ENCODE data around the gene SKIC2.

Gene SKIC2

GRCh38 chr6:31940256-31940664 is 18.7 kb upstream of the SKIC2 start:
- H3K36me3 ChIP-seq (replicated peaks; ENCODE audit: low read depth, low read length): no peaks in the 10 kb centered on the region
- no peak overlapping the region for H3K4me3 ChIP-seq (ENCODE audit: low read length)
- H4K20me1 ChIP-seq (ENCODE audit: insufficient read depth, low read length): no peaks in the 10 kb centered on the region
- no peak overlapping the region for H3K27ac ChIP-seq (ENCODE audit: low read length)
- no peak overlapping the region for H3K4me2 ChIP-seq (ENCODE audit: low read length)
- no peaks in the 10 kb centered on the region for H3K27me3 ChIP-seq (ENCODE audit: low read depth, low read length)
- no peaks in the 10 kb centered on the region for H3K9me3 ChIP-seq (ENCODE audit: insufficient read depth, low read length)
- no peak for TF ChIP-seq CTCF (IDR thresholded peaks at IDR 0.05; ENCODE audit: low read depth, low read length)
- TF ChIP-seq EZH2phosphoT487 (IDR thresholded peaks at IDR 0.05; ENCODE audit: low read depth): no peak
- H2AFZ ChIP-seq (ENCODE audit: low read depth, low read length): no peak overlapping the region
- H3K4me1 ChIP-seq (ENCODE audit: low read length): peaks cover under 1% of the 10 kb centered on the region; the same call in 1 of the 2 replicates
- no peaks in the 10 kb centered on the region for H3K79me2 ChIP-seq (ENCODE audit: low read length)
- H3K9ac ChIP-seq (ENCODE audit: low read length): no peak overlapping the region

GRCh38 chr6:31943742-31944141 is 15.2 kb upstream of the SKIC2 start:
- H3K9ac ChIP-seq (ENCODE audit: low read length): no peak overlapping the region
- H4K20me1 ChIP-seq (ENCODE audit: insufficient read depth, low read length): no peaks in the 10 kb centered on the region
- H3K4me2 ChIP-seq (ENCODE audit: low read length): no peak overlapping the region
- H2AFZ ChIP-seq (ENCODE audit: low read depth, low read length): no peak overlapping the region
- no peaks in the 10 kb centered on the region for H3K27me3 ChIP-seq (ENCODE audit: low read depth, low read length)
- no peaks in the 10 kb centered on the region for H3K36me3 ChIP-seq (replicated peaks; ENCODE audit: low read depth, low read length)
- no peaks in the 10 kb centered on the region for H3K79me2 ChIP-seq (ENCODE audit: low read length)
- H3K9me3 ChIP-seq (ENCODE audit: insufficient read depth, low read length): no peaks in the 10 kb centered on the region
- no peak overlapping the region for H3K27ac ChIP-seq (ENCODE audit: low read length)
- TF ChIP-seq CTCF (IDR thresholded peaks at IDR 0.05; ENCODE audit: low read depth, low read length): no peak
- no peak for TF ChIP-seq EZH2phosphoT487 (IDR thresholded peaks at IDR 0.05; ENCODE audit: low read depth)
- peaks cover 5% of the 10 kb centered on the region for H3K4me1 ChIP-seq (ENCODE audit: low read length)
- H3K4me3 ChIP-seq (ENCODE audit: low read length): no peak overlapping the region

GRCh38 chr6:31945154-31945506 is 13.8 kb upstream of the SKIC2 start:
- Histone ChIP-seq H3K27me3 (ENCODE audit: low read depth, low read length) (no peaks in the 10 kb centered on the region), H3K4me1 (ENCODE audit: low read length) (peaks cover 5% of the 10 kb centered on the region), H3K4me3 (ENCODE audit: low read length) (no peak overlapping the region), H3K9ac (ENCODE audit: low read length) (no peak overlapping the region), H3K36me3 (replicated peaks; ENCODE audit: low read depth, low read length) (no peaks in the 10 kb centered on the region), H3K27ac (ENCODE audit: low read length) (no peak overlapping the region), H3K4me2 (ENCODE audit: low read length) (no peak overlapping the region; the same call in 1 of the 2 replicates), H3K9me3 (ENCODE audit: insufficient read depth, low read length) (no peaks in the 10 kb centered on the region), H2AFZ (ENCODE audit: low read depth, low read length) (no peak overlapping the region), H3K79me2 (ENCODE audit: low read length) (no peaks in the 10 kb centered on the region), H4K20me1 (ENCODE audit: insufficient read depth, low read length) (no peaks in the 10 kb centered on the region)
- TF ChIP-seq CTCF (IDR thresholded peaks at IDR 0.05; ENCODE audit: low read depth, low read length): no peak
- TF ChIP-seq EZH2phosphoT487 (IDR thresholded peaks at IDR 0.05; ENCODE audit: low read depth): no peak

- Histone ChIP-seq H3K9ac (ENCODE audit: low read length) (no peak within 1 kb of the TSS), H4K20me1 (ENCODE audit: insufficient read depth, low read length) (no peaks in the 10 kb centered on the region), H3K4me1 (ENCODE audit: low read length) (peaks cover 5% of the 10 kb centered on the region), H3K36me3 (replicated peaks; ENCODE audit: low read depth, low read length) (no peaks in the 10 kb centered on the region), H3K4me3 (ENCODE audit: low read length) (no peak within 1 kb of the TSS), H3K27ac (ENCODE audit: low read length) (no peak within 1 kb of the TSS), H2AFZ (ENCODE audit: low read depth, low read length) (no peak within 1 kb of the TSS), H3K79me2 (ENCODE audit: low read length) (no peaks in the 10 kb centered on the region), H3K4me2 (ENCODE audit: low read length) (peak within 1 kb of the TSS; percentile 12; the same call in 1 of the 2 replicates), H3K9me3 (ENCODE audit: insufficient read depth, low read length) (no peaks in the 10 kb centered on the region), H3K27me3 (ENCODE audit: low read depth, low read length) (no peaks in the 10 kb centered on the region)
- TF ChIP-seq EZH2phosphoT487 (IDR thresholded peaks at IDR 0.05; ENCODE audit: low read depth): no peak
- no peak for TF ChIP-seq CTCF (IDR thresholded peaks at IDR 0.05; ENCODE audit: low read depth, low read length)
Observed at GRCh38 chr6:31945507-31946369, 13.2 kb upstream of the SKIC2 start, which contains the start of gene CFB. Gene CFB, plus strand, starts transcription at chr6:31946095. Its CDS starts 127 bp downstream, at chr6:31946222.

Data from OCI-LY3 (cell line).